ENCODE data around the gene ATF6.

Gene ATF6

GRCh38 chr1:161779393-161779792 lies 13.3 kb downstream of the ATF6 start:
- Histone ChIP-seq H3K27me3 (replicated peaks) (no peaks in the 10 kb centered on the region), H3K4me3 (ENCODE audit: low read depth, low read length) (no peak overlapping the region), H3K36me3 (replicated peaks) (no peaks in the 10 kb centered on the region), H3K27ac (no peak overlapping the region)
- DNase-seq: no peak
- in situ Hi-C loops (cut with HindIII; ENCODE audit: low pct_ligation_motif_present, low sequenced_read_pairs): loop anchor here (25.0 kb wide), 1 partner anchor 258 kb away; no protein-coding TSS in a partner anchor
- no peak for TF ChIP-seq CTCF (IDR thresholded peaks at IDR 0.05; ENCODE audit: low read depth, low read length, missing control alignments)

- peaks cover 5% of the 10 kb centered on the region for H3K36me3 ChIP-seq (replicated peaks)
- no peak overlapping the region for H3K27ac ChIP-seq
- no peaks in the 10 kb centered on the region for H3K27me3 ChIP-seq (replicated peaks)
- no peak for TF ChIP-seq CTCF (IDR thresholded peaks at IDR 0.05; ENCODE audit: low read depth, low read length, missing control alignments)
- in situ Hi-C loops (cut with HindIII; ENCODE audit: low pct_ligation_motif_present, low sequenced_read_pairs): loop anchor here (25.0 kb wide), 1 partner anchor 255 kb away; no protein-coding TSS in a partner anchor
- DNase-seq: no peak
- no peak overlapping the region for H3K4me3 ChIP-seq (ENCODE audit: low read depth, low read length)
Measured at GRCh38 chr1:161781995-161782394, 15.9 kb downstream of the ATF6 start.

GRCh38 chr1:161782886-161783285 lies 16.8 kb downstream of the ATF6 start:
- Histone ChIP-seq H3K4me3 (ENCODE audit: low read depth, low read length) (no peak overlapping the region), H3K27me3 (replicated peaks) (no peaks in the 10 kb centered on the region), H3K36me3 (replicated peaks) (peaks cover 5% of the 10 kb centered on the region), H3K27ac (no peak overlapping the region)
- no peak for TF ChIP-seq CTCF (IDR thresholded peaks at IDR 0.05; ENCODE audit: low read depth, low read length, missing control alignments)
- in situ Hi-C loops (cut with HindIII; ENCODE audit: low pct_ligation_motif_present, low sequenced_read_pairs): loop anchor here (25.0 kb wide), 1 partner anchor 254 kb away; no protein-coding TSS in a partner anchor
- DNase-seq: no peak

GRCh38 chr1:161784968-161785367 lies 18.8 kb downstream of the ATF6 start:
- Histone ChIP-seq H3K27me3 (replicated peaks) (no peaks in the 10 kb centered on the region), H3K27ac (no peak overlapping the region), H3K4me3 (ENCODE audit: low read depth, low read length) (no peak overlapping the region), H3K36me3 (replicated peaks) (peaks cover 5% of the 10 kb centered on the region)
- TF ChIP-seq CTCF (IDR thresholded peaks at IDR 0.05; ENCODE audit: low read depth, low read length, missing control alignments): no peak
- no peak for DNase-seq
- in situ Hi-C loops (cut with HindIII; ENCODE audit: low pct_ligation_motif_present, low sequenced_read_pairs): loop anchor here (25.0 kb wide), 1 partner anchor 252 kb away; no protein-coding TSS in a partner anchor

GRCh38 chr1:161787355-161787754 lies 21.2 kb downstream of the ATF6 start:
- H3K36me3 ChIP-seq (replicated peaks): peaks cover 5% of the 10 kb centered on the region
- H3K4me3 ChIP-seq (ENCODE audit: low read depth, low read length): no peak overlapping the region
- no peaks in the 10 kb centered on the region for H3K27me3 ChIP-seq (replicated peaks)
- no peak for DNase-seq
- peak; percentile 55 for TF ChIP-seq CTCF (IDR thresholded peaks at IDR 0.05; ENCODE audit: low read depth, low read length, missing control alignments)
- in situ Hi-C loops (cut with HindIII; ENCODE audit: low pct_ligation_motif_present, low sequenced_read_pairs): loop anchor here (25.0 kb wide), 1 partner anchor 250 kb away; no protein-coding TSS in a partner anchor
- no peak overlapping the region for H3K27ac ChIP-seq
